SK-N-SH treated with all-trans-retinoic acid at 6 μM for 48 hours (cell line): Measurements from ENCODE around the gene PRR5L.

Experiments used
- ATAC-seq: fragments of 200-7000 bp; cut with Tn5 transposase; 3 replicates; pipeline ENCODE4 v1.9.1; 2020; ENCODE audit warnings: mild to moderate bottlenecking, moderate library complexity
- ARNTL ChIP-seq: fragments of 450-650 bp; formaldehyde crosslinking; IDR thresholded peaks from 2 replicates; pipeline ENCODE4 v1.5.0; 2020; ENCODE audit warnings: low read depth, mild to moderate bottlenecking, moderate library complexity, borderline replicate concordance
- BACH2 ChIP-seq: fragments of 250-450 bp; sonication (Bioruptor Pico); IDR thresholded peaks from 2 replicates; pipeline ENCODE4 v1.9.0; 2021; ENCODE audit warnings: mild to moderate bottlenecking, borderline replicate concordance
- CSDC2 ChIP-seq: fragments of 250-450 bp; sonication (Bioruptor Pico); IDR thresholded peaks from 2 replicates; pipeline ENCODE4 v1.5.0; 2020; ENCODE audit warnings: mild to moderate bottlenecking, moderate library complexity
- GLIS3 ChIP-seq: fragments of 250-450 bp; sonication (Bioruptor Pico); IDR thresholded peaks from 2 replicates; pipeline ENCODE4 v1.5.0; 2020; ENCODE audit warnings: mild to moderate bottlenecking, moderate library complexity
- ISL1 ChIP-seq: fragments of 250-450 bp; sonication (Bioruptor Pico); IDR thresholded peaks from 2 replicates; pipeline ENCODE4 v2.1.2; 2022; ENCODE audit warnings: mild to moderate bottlenecking, moderate library complexity
- OSR1 ChIP-seq: fragments of 250-450 bp; sonication (Bioruptor Pico); IDR thresholded peaks from 2 replicates; pipeline ENCODE4 v1.8.0; 2022; ENCODE audit warnings: moderate library complexity, mild to moderate bottlenecking, inconsistent platforms
- PATZ1 ChIP-seq: fragments of 250-450 bp; sonication (Bioruptor Pico); IDR thresholded peaks from 2 replicates; pipeline ENCODE4 v1.8.0; 2020; ENCODE audit warnings: mild to moderate bottlenecking, moderate library complexity, borderline replicate concordance
- PPARA ChIP-seq: fragments of 250-450 bp; sonication (Bioruptor Pico); IDR thresholded peaks from 2 replicates; pipeline ENCODE4 v1.5.0; 2020; ENCODE audit warnings: mild to moderate bottlenecking, borderline replicate concordance
- RARB ChIP-seq: fragments of 250-450 bp; sonication (Bioruptor Pico); IDR thresholded peaks from 2 replicates; pipeline ENCODE4 v1.8.0; 2021; ENCODE audit warnings: mild to moderate bottlenecking, moderate library complexity
- SNAI2 ChIP-seq: fragments of 250-450 bp; sonication (Bioruptor Pico); IDR thresholded peaks from 2 replicates; pipeline ENCODE4 v1.5.0; 2020; ENCODE audit warnings: mild to moderate bottlenecking, moderate library complexity
- TCF4 ChIP-seq: fragments of 250-450 bp; sonication (Bioruptor Pico); IDR thresholded peaks from 2 replicates; pipeline ENCODE4 v1.8.0; 2021; ENCODE audit warnings: mild to moderate bottlenecking, moderate library complexity, borderline replicate concordance
- TOX ChIP-seq: fragments of 250-450 bp; sonication (Bioruptor Pico); IDR thresholded peaks from 2 replicates; pipeline ENCODE4 v1.8.0; 2021; ENCODE audit warnings: mild to moderate bottlenecking, moderate library complexity, borderline replicate concordance
- ZC3H10 ChIP-seq: fragments of 250-450 bp; sonication (Bioruptor Pico); IDR thresholded peaks from 2 replicates; pipeline ENCODE4 v1.5.1; 2021; ENCODE audit warnings: mild to moderate bottlenecking, moderate library complexity
- ZFP3 ChIP-seq: fragments of 250-450 bp; sonication (Bioruptor Pico); IDR thresholded peaks from 2 replicates; pipeline ENCODE4 v1.5.0; 2020; ENCODE audit warnings: mild to moderate bottlenecking, moderate library complexity
- ZNF565 ChIP-seq: fragments of 450-650 bp; formaldehyde crosslinking; conservative IDR thresholded peaks from 2 replicates; pipeline ENCODE4 v1.5.0; 2020; ENCODE audit warnings: low read depth, mild to moderate bottlenecking, moderate library complexity
- ZNF70 ChIP-seq: fragments of 450-650 bp; formaldehyde crosslinking; IDR thresholded peaks from 2 replicates; pipeline ENCODE4 v1.5.0; 2020; ENCODE audit warnings: mild to moderate bottlenecking, moderate library complexity
- ZNF8 ChIP-seq: fragments of 450-650 bp; formaldehyde crosslinking; IDR thresholded peaks from 2 replicates; pipeline ENCODE4 v1.5.0; 2020; ENCODE audit warnings: mild to moderate bottlenecking, moderate library complexity
- TF ChIP-seq, protein P1 (sequence below): fragments of 250-450 bp; sonication (Bioruptor Pico); IDR thresholded peaks from 2 replicates; pipeline ENCODE4 v1.8.0; 2021; ENCODE audit warnings: low read depth, mild to moderate bottlenecking, moderate library complexity, borderline replicate concordance
- TF ChIP-seq, protein P2 (sequence below): fragments of 250-450 bp; sonication (Bioruptor Pico); IDR thresholded peaks from 2 replicates; pipeline ENCODE4 v1.5.1; 2021; ENCODE audit warnings: mild to moderate bottlenecking, moderate library complexity

The PRR5L gene

DNA sequence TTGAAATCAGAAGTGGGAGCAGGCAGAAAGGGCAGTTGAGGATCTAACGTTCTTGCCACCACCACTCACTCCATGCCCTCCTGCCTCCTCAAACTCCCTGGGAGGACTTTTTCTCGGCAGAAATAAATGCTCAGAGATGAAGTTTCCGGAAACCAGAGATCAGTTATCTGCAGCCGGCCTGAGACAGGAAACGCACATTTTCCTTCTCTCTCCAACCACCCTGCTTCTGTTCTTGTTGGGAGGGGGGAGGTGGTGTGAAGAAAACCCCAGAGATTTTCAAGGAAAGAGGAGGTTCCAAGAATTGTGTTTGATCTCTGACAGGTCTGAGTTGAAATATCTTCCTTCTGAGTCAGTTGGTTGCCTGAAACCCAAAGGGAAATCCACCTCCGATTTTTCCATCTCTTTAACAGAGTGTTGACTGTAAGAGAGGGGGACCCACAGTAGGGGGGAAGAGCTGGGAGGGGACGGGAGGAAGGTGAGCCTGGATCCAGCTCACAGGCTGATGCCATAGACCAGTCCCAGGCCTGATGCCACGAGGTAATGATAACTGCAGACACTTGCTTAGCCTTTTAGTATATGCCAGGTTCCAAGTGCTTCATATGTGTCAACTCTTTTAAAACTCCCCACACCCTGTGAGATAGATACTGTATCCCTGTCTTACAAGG is 113.2 kb downstream of the PRR5L start:
- TF ChIP-seq SNAI2 (no peak), CSDC2 (CRISPR knock-in tag) (no peak), PPARA (no peak), ZNF70 (CRISPR knock-in tag) (no peak), ISL1 (CRISPR knock-in tag) (no peak), PATZ1 (CRISPR knock-in tag) (no peak)
- no peak for ATAC-seq

DNA sequence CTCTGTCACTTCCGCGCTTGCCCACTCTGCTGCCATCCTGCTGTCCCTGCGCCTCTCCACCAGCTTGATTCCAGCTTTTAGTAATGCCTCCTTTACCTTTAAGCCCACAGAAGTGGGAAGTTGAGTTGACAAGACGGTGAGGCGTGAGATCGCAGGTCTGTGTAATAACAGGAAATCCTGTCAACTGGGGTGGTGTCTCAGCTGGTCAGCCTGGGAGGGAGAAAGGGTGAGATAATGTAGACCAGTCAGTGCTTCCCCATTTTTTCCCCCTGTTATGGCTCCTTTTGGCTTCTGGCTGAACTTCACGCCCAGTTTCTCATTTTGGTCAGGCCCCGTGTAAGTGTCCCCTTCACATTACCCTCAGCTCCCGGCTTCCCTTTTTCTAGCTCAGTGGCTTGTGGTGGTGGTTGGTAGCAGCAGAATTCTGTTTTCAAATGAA is 115.1 kb downstream of the PRR5L start:
- no peak for ATAC-seq
- TF ChIP-seq ZNF8 (CRISPR knock-in tag) (no peak), TCF4 (no peak), ZFP3 (no peak), PATZ1 (CRISPR knock-in tag) (no peak), ISL1 (CRISPR knock-in tag) (no peak)
- TF ChIP-seq, protein P1, sequence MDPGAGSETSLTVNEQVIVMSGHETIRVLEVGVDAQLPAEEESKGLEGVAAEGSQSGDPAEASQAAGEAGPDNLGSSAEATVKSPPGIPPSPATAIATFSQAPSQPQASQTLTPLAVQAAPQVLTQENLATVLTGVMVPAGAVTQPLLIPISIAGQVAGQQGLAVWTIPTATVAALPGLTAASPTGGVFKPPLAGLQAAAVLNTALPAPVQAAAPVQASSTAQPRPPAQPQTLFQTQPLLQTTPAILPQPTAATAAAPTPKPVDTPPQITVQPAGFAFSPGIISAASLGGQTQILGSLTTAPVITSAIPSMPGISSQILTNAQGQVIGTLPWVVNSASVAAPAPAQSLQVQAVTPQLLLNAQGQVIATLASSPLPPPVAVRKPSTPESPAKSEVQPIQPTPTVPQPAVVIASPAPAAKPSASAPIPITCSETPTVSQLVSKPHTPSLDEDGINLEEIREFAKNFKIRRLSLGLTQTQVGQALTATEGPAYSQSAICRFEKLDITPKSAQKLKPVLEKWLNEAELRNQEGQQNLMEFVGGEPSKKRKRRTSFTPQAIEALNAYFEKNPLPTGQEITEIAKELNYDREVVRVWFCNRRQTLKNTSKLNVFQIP (CRISPR knock-in tag), result no peak

DNA sequence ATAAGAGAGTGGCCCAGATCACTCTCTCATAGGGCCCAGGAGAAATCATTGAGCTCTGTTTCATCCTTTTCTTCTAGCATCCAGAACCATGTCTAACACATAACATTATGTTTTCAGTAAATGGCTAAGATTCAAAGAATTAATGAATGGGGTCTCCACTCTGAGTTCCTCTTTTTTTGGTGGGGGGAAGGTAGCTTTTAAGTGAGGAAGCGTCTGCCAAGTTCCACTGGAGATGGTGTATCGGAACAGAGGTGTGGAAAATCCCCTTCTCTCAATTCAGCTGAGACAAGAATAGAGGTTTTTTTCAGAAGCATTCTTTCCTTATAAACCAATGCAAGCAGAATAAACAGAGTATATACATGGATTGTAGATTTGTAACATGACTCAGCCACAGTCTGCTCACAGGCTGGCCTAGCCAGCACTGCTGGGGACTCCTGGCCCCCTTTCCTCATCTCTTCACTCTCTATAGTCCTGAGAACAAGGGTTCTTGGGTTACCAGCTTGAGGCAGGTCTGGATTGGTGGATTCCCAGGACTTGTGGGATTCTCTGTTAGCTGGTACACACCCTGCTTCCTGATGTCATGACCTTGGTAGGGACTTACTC is 116.8 kb downstream of the PRR5L start:
- no peak for ATAC-seq
- TF ChIP-seq ISL1 (CRISPR knock-in tag) (no peak), OSR1 (CRISPR knock-in tag) (no peak), CSDC2 (CRISPR knock-in tag) (no peak), ZNF8 (CRISPR knock-in tag) (no peak), GLIS3 (CRISPR knock-in tag) (no peak), PPARA (no peak), BACH2 (no peak), RARB (no peak), ARNTL (CRISPR knock-in tag) (no peak), PATZ1 (CRISPR knock-in tag) (no peak), TOX (CRISPR knock-in tag) (no peak), SNAI2 (no peak)
- TF ChIP-seq, protein P2, sequence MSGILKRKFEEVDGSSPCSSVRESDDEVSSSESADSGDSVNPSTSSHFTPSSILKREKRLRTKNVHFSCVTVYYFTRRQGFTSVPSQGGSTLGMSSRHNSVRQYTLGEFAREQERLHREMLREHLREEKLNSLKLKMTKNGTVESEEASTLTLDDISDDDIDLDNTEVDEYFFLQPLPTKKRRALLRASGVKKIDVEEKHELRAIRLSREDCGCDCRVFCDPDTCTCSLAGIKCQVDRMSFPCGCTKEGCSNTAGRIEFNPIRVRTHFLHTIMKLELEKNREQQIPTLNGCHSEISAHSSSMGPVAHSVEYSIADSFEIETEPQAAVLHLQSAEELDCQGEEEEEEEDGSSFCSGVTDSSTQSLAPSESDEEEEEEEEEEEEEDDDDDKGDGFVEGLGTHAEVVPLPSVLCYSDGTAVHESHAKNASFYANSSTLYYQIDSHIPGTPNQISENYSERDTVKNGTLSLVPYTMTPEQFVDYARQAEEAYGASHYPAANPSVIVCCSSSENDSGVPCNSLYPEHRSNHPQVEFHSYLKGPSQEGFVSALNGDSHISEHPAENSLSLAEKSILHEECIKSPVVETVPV, result no peak

DNA sequence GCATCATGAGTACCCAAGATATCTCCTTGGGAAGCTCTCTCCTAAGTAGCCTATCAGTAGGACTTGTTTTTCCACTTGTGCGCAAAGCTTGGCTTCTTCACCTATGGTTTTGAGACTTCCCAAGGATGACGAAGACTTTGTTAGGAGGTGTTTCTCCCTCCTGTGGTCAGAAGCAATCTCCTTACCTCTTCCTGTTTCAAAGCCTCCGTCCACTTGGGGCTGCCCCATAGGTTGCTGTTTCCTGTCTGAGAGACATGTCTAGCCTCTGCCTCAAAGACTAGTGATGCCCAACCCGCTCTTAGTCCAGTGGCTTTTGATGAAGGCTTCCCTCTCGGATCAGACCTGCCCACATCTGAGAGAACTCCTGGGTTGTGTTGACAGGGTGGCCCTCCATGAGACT is 121.1 kb downstream of the PRR5L start:
- ATAC-seq, result no peak
- TF ChIP-seq ZC3H10 (no peak), ISL1 (CRISPR knock-in tag) (no peak), TCF4 (no peak), OSR1 (CRISPR knock-in tag) (no peak), ZNF565 (CRISPR knock-in tag) (no peak), RARB (no peak), ARNTL (CRISPR knock-in tag) (no peak), CSDC2 (CRISPR knock-in tag) (no peak)
- TF ChIP-seq, protein P2, result no peak
- TF ChIP-seq, all 23 proteins: peak for 0
